ENCODE measurements around the gene ASB6.

DNA sequence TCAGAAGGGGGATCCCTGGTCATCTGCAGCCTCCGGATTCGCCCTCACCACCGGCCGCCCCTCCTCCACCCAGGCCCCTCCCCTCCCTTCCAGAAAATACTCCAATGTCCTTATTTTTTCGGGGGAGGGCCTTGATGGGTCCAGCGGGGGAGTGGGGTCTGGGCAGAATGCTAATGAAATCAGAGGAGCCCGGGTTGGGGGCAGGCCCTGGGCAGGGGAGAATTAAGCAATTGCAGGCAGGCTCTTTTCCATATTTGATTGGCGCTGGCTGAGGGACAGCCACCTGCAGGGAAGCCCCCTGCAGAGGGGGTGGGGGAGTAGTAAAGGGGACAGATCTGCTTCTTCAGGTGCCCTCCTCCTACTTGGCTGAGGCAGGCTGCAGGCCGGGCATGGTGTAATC is 44.8 kb upstream of the ASB6 start:
- no peak for TF ChIP-seq EZH2 (IDR thresholded peaks at IDR 0.05)
- TF ChIP-seq CTCF (IDR thresholded peaks at IDR 0.05) = no peak

Measured in neural progenitor cell (in vitro differentiated cells).